ENCODE results near the gene CHD2. TPM values are rescaled to one million over a fixed set of nuclear protein-coding genes. Genes with fewer than 3 reads are reported as not detected.

Gene CHD2
- total and polyA plus RNA-seq, 4 donors, result 39.4 to 547 (median 76.3) TPM

- Histone ChIP-seq H3K27me3 (ENCODE audit: control insufficient read depth in 3 of 3, insufficient read depth in 3 of 3, low read length in 2 of 3) (peaks cover 0 to 2% (median 0%) of the 10 kb centered on the region in 3 donors), H3K9ac (ENCODE audit: insufficient read depth in 1 of 2, low read length in 2 of 2) (no peak overlapping the region)
Measured at GRCh38 chr15:93074599-93074998, 174.5 kb downstream of the CHD2 start.

GRCh38 chr15:93076217-93076616, 176.1 kb downstream of the CHD2 start:
- Histone ChIP-seq H3K9me3 (ENCODE audit: control insufficient read depth in 4 of 4, insufficient read depth in 3 of 4, low read length in 3 of 4) (no peaks in the 10 kb centered on the region), H3K4me1 (ENCODE audit: control insufficient read depth in 5 of 5, insufficient read depth in 5 of 5, low read length in 5 of 5) (peaks cover 0 to 12% (median 3%) of the 10 kb centered on the region in 5 donors), H3K27ac (ENCODE audit: low read depth in 1 of 2, low read length in 1 of 2) (no peak overlapping the region), H3K27me3 (ENCODE audit: control insufficient read depth in 3 of 3, insufficient read depth in 3 of 3, low read length in 2 of 3) (peaks cover 0 to 2% (median 0%) of the 10 kb centered on the region in 3 donors), H3K9ac (ENCODE audit: insufficient read depth in 1 of 2, low read length in 2 of 2) (no peak overlapping the region), H3K4me3 (no peak overlapping the region), H3K36me3 (ENCODE audit: control insufficient read depth in 4 of 4, insufficient read depth in 4 of 4, low read length in 4 of 4) (no peaks in the 10 kb centered on the region)
- no peak for TF ChIP-seq CTCF (IDR thresholded peaks at IDR 0.05; ENCODE audit: control extremely low read depth, extremely low read depth)
- WGBS, 2 donors, result 86 to 95% methylated on average over 1 of the region's 1 CpG
- DNase-seq (no peak), ATAC-seq (ENCODE audit: insufficient read depth, low FRiP score) (no peak)

More at GRCh38 chr15:93074599-93074998, 174.5 kb downstream of the CHD2 start:
- peaks cover 0 to 22% (median 9%) of the 10 kb centered on the region in 5 donors for H3K4me1 ChIP-seq (ENCODE audit: control insufficient read depth in 5 of 5, insufficient read depth in 5 of 5, low read length in 5 of 5)
- no peak for DNase-seq
- no peak for TF ChIP-seq CTCF (IDR thresholded peaks at IDR 0.05; ENCODE audit: control extremely low read depth, extremely low read depth)
- 85 to 92% methylated on average over 13 of the region's 13 CpGs for WGBS, 2 donors
- ATAC-seq (ENCODE audit: insufficient read depth, low FRiP score), result no peak
- H3K36me3 ChIP-seq (ENCODE audit: control insufficient read depth in 4 of 4, insufficient read depth in 4 of 4, low read length in 4 of 4), result no peaks in the 10 kb centered on the region
- H3K27ac ChIP-seq (ENCODE audit: low read depth in 1 of 2, low read length in 1 of 2), result no peak overlapping the region
- no peak overlapping the region for H3K4me3 ChIP-seq
- no peaks in the 10 kb centered on the region for H3K9me3 ChIP-seq (ENCODE audit: control insufficient read depth in 4 of 4, insufficient read depth in 3 of 4, low read length in 3 of 4)

GRCh38 chr15:93076875-93077274, 176.8 kb downstream of the CHD2 start:
- no peak overlapping the region for H3K4me3 ChIP-seq
- peaks cover 0 to 10% (median 3%) of the 10 kb centered on the region in 5 donors for H3K4me1 ChIP-seq (ENCODE audit: control insufficient read depth in 5 of 5, insufficient read depth in 5 of 5, low read length in 5 of 5)
- H3K36me3 ChIP-seq (ENCODE audit: control insufficient read depth in 4 of 4, insufficient read depth in 4 of 4, low read length in 4 of 4), result no peaks in the 10 kb centered on the region
- WGBS, 2 donors, result 91 to 93% methylated on average over 5 of the region's 5 CpGs
- DNase-seq (no peak), ATAC-seq (ENCODE audit: insufficient read depth, low FRiP score) (no peak)
- no peak for TF ChIP-seq CTCF (IDR thresholded peaks at IDR 0.05; ENCODE audit: control extremely low read depth, extremely low read depth)
- no peaks in the 10 kb centered on the region for H3K9me3 ChIP-seq (ENCODE audit: control insufficient read depth in 4 of 4, insufficient read depth in 3 of 4, low read length in 3 of 4)
- no peak overlapping the region for H3K27ac ChIP-seq (ENCODE audit: low read depth in 1 of 2, low read length in 1 of 2)
- H3K9ac ChIP-seq (ENCODE audit: insufficient read depth in 1 of 2, low read length in 2 of 2), result no peak overlapping the region
- peaks cover 0 to 2% (median 0%) of the 10 kb centered on the region in 3 donors for H3K27me3 ChIP-seq (ENCODE audit: control insufficient read depth in 3 of 3, insufficient read depth in 3 of 3, low read length in 2 of 3)

Other genes with a start within 250 kb of the CHD2 start
- 10 to 100 TPM; 45.0 to 59.6 TPM for gene FAM174B, start 244.5 kb upstream of the CHD2 start, total RNA-seq
- gene FAM174B, start 244.5 kb upstream of the CHD2 start, polyA plus RNA-seq, result 10 to 100 TPM; 19.0 to 39.6 TPM
- 10 to 100 TPM in 1 of 2 donors, 1 to 10 TPM in 1; 6.6 to 11.3 TPM for gene RGMA, start 188.9 kb downstream of the CHD2 start, total RNA-seq
- gene RGMA, start 188.9 kb downstream of the CHD2 start, polyA plus RNA-seq, result 1 to 10 TPM; 2.3 to 3.4 TPM